NB4 (cell line): Measurements from ENCODE around the gene STAG1.

ENCODE experiments used
- MYC ChIP-seq: IDR thresholded peaks from 2 replicates; pipeline ENCODE4 v1.6.1; 2011; ENCODE audit warnings: low read depth, low read length
- POLR2A ChIP-seq: IDR thresholded peaks from 2 replicates; pipeline ENCODE4 v1.6.1; 2011; ENCODE audit warnings: mild to moderate bottlenecking; ENCODE audit not compliant: insufficient read length; ENCODE audit errors: extremely low read depth
- TF ChIP-seq, protein P1 (sequence below): IDR thresholded peaks from one replicate; pipeline ENCODE4 v1.5.1; 2012; ENCODE audit warnings: low read depth, low read length
- TF ChIP-seq, protein P2 (sequence below): IDR thresholded peaks from 2 replicates; pipeline ENCODE4 v1.6.1; 2011; ENCODE audit warnings: low read depth, low read length

DNA sequence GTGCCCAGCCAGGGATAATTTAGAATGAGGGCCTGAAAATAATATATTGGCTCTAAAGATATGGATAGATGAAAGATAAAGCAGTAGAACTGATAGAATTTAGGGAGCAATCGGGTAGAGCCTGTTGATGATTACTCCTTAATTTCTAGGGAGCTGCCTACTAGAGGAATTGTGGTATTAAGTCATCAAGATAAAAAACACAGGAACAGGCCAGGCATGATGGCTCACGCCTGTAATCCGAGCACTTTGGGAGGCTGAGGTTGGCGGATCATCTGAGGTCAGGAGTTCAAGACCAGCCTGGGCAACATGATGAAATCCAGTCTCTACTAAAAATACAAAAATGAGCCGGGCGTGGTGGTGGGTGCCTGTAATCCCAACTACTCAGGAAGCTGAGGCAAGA is 371.6 kb downstream of the STAG1 start:
- TF ChIP-seq, protein P1, sequence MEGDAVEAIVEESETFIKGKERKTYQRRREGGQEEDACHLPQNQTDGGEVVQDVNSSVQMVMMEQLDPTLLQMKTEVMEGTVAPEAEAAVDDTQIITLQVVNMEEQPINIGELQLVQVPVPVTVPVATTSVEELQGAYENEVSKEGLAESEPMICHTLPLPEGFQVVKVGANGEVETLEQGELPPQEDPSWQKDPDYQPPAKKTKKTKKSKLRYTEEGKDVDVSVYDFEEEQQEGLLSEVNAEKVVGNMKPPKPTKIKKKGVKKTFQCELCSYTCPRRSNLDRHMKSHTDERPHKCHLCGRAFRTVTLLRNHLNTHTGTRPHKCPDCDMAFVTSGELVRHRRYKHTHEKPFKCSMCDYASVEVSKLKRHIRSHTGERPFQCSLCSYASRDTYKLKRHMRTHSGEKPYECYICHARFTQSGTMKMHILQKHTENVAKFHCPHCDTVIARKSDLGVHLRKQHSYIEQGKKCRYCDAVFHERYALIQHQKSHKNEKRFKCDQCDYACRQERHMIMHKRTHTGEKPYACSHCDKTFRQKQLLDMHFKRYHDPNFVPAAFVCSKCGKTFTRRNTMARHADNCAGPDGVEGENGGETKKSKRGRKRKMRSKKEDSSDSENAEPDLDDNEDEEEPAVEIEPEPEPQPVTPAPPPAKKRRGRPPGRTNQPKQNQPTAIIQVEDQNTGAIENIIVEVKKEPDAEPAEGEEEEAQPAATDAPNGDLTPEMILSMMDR = no peak
- TF ChIP-seq POLR2A = no peak
- no peak for TF ChIP-seq MYC
- TF ChIP-seq, protein P2, sequence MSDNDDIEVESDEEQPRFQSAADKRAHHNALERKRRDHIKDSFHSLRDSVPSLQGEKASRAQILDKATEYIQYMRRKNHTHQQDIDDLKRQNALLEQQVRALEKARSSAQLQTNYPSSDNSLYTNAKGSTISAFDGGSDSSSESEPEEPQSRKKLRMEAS = no peak
